Activated CD4-positive, alpha-beta T cell treated with anti-CD3 and anti-CD28 coated beads, Interleukin-2, amount 50 U/mL, for 24 hours (primary cell): ENCODE measurements around the gene SCAMP1.
A peak's percentile ranks its signal among the peaks of the same experiment; 100 is the strongest.

Experiments
- DNase-seq, 2 donors: peaks; one replicate each; pipeline ENCODE4 v3.0.0-alpha.2; 2020; ENCODE audit warnings: low read depth in 1 of 2, low spot score in 1 of 2

SCAMP1 gene

GRCh38 chr5:78492224-78492623 lies 131.8 kb downstream of the SCAMP1 start:
- DNase-seq = no peak

GRCh38 chr5:78492650-78493049 lies 132.2 kb downstream of the SCAMP1 start:
- DNase-seq = no peak

GRCh38 chr5:78495800-78496199 lies 135.4 kb downstream of the SCAMP1 start:
- DNase-seq = no peak

- no peak for DNase-seq
These were observed 136.0 kb downstream of the SCAMP1 start for GRCh38 chr5:78496373-78496772.

- no peak for DNase-seq
These were observed 137.4 kb downstream of the SCAMP1 start for GRCh38 chr5:78497573-78498533.

DNA sequence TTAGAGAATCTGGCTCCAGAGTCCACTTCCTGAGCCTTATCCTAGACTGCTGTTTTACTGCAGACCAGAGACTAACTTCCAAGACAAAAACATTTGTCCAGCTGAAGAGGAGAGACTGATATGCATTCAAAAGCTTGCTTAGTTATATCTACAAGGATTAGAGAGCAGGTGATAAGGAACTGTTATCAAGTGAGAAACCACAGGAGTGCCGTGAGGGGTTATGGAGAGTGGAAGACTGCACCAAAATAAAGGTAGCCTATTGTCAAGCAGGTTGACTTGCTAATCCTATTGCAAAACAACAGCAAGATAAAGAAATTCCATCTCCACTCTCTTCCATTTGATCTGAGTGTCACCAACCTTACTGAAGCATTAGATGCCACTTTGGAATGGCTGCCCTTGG lies 139.1 kb downstream of the SCAMP1 start:
- no peak for DNase-seq

- DNase-seq = no peak
These were observed 139.6 kb downstream of the SCAMP1 start for GRCh38 chr5:78500028-78500427.

DNA sequence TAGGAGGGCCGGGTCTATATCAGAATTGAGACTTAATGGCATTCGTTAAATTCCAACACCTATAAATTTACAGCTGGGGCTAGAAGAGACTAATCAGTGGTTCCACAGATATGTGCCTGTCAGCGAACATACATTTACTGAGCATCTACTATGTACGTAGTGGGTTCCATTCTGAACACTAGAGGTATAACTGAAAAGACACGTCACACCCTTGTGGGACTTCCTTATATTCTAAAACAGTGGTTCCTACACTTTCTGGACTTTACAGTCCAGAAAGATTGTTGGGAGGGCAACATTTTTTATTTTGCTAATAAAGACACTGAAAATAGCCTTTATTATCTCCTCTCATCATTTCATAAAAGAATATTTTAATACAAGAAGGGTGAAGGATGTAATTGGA lies 140.5 kb downstream of the SCAMP1 start:
- DNase-seq = no peak

- DNase-seq = no peak
These were observed 141.3 kb downstream of the SCAMP1 start for GRCh38 chr5:78501411-78502352.

DNA sequence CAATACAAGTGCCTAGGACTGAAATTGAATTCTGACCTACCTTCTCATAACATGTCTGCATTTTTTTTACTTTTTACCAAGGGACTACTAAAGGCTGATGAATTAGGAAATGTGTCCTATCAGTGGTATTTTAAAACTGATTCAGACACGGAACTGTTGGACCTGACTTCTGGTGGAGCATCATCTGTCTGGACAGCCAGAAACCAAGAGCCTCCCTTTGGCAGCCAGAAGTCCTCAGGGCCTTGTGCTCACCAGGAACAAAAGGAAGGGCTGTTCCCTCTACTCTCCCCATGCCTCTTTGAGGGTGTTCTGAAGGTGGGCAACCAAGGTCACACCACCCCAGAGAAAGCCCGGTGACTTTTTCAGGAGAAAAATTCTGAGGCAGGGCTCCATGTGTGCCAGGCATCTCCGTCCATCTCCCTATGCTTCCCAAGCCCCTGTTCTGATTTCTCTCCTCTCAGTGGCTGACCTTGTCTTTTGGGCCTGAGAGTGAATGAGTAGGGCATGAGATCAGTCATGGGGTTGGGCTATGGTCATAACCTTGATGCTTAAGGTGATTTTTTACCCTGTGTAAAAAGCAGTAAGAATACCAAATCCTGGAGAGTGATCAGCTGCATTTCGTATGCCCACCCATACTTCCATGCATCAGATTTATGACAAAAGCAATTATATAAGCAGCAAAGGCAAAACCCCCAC lies 143.7 kb downstream of the SCAMP1 start:
- DNase-seq = no peak

- no peak for DNase-seq
These were observed 144.6 kb downstream of the SCAMP1 start for GRCh38 chr5:78504704-78505677.

DNA sequence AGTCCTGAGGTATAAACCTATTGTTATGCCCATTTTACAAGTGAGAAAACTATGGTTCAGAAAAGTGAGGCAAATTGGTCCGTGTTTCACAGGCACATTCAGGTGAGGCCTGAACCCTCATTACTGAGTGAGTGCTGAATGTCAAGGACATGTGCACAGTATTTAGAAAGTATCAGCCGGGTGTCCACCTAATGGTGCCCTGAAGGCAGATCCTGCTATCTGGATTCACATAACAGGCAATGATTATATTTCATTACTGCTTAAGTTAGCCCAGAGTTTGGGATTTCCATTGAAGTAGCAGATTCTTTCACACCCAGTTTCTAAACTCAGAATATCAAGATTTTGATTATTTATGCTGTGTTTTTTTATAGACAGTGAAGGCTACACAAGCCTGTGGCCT lies 145.4 kb downstream of the SCAMP1 start:
- no peak for DNase-seq

- no peak for DNase-seq
These were observed 146.0 kb downstream of the SCAMP1 start for GRCh38 chr5:78506261-78507024.

DNA sequence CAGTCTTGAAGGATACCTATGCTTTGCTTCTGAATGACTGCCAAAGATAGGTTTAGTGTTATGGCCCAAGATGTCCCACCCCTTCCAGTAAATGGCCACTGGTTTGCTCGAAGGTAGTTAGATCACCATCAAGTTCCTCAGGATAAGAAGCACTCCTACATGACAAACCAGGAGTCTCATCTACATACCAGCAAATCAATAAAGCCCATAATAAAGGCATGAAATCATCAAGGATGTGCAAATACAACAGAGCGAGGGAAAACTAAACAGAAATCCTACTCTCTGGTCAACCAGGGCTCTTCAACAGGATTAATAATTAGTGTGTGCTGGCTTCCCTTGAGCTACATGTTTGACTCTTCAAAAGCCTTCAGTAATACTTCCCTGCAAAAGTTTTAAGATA lies 147.1 kb downstream of the SCAMP1 start:
- DNase-seq = no peak

DNA sequence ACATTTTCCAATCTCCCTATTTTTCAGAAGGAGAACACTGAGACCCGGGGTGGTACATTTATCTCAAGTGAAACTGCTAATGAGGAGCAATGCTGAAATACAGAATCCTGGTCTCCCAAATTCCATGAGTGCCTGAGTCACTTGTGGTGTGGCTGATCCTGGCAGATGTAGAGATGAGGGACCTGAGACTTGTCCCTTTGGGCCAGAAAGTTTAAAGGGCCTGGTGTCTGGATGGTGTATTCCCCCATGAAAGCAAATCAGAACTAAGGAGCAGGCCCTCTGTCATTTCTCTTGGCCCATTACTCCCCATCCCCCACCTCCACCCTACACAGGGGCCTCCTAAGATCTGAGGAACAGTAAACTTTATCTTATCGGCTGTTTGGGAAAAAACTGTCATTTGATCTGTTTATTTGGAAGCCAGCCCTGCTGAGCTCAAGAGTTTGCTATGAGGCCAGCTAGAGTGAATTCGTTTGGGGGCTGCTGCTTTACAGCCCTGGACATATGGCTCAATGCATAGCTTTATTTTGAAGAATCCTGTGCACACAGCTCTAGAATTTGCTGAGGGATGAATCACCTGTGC lies 147.9 kb downstream of the SCAMP1 start:
- DNase-seq = no peak

DNA sequence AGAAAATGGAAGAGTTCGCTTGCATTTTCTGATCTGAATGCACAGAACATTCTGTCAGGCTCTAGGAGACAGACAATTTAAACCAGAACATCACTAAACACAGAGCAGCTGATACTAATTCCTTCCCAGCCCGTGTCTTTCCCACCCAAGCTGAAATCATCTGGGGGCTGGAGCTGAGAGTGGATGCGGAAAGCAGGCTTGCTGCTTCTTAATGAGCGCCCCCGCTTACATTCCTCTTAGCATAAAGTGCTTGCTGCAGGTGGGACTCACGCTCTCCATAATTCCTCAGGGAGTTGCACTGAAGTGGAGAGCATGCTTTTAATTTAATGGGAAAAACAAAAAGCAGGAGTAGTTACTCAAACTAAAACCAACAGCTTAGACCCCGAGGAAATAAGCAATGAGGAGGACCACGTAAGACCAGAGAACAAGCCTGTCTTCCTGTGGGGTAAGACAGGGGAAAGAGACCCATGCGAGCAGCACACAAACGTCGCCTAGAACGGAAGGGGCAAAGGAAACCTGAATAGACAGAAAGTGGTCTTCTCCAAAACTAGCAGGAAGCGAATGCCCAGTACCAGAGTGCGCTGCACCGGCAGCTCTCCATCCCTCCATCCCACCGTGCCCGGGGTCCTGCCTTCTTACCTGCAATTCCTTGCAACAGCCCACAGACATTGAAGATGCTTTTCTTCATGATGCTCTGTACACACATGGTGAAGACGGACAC lies 148.9 kb downstream of the SCAMP1 start:
- no peak for DNase-seq

DNA sequence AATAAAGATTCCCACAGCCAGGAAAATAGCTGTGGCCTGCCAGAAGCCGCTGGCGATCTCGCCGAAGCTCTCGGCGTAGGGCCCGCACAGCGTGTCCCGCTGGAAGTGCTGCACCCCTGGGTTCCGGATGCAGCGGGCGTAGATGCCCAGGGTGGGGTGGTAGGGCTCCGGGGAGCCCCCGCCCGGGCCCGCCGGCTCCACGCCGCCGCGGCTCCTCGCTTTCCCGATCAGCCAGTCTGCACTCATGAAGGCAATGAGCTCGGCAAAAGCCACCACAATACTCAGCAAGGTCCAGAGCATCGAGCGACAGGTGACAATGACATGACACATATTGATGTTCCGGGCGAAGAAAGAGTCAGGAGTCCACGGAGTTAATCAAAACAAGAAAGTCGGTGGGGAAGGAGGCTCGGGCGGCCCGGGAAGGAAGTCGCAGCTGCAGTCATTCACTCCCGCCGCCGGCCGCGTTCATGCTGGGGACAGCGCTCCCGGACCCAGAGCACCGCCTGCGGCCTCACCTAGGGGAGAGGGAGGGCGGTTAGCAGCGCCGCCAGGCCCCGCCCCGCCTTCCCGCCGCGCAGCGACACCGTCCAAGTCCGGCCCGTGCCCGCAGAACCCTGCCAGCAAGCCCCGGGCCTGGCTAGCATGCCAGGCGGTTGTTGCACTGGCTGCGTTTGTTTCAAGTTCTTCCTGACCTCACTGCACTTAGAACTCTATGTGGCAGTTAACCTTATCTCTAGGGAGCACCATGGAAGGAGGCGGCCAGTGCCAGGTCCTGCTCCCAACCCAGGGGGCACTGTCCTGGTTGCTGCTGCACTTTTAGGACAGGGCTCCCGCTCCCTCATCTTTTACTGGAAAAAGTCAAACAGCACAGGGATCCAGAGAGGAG lies 149.7 kb downstream of the SCAMP1 start:
- DNase-seq = peak in 1 of 2 donors; percentile 13
